Endothelial cell of umbilical vein (primary cell): Measurements from ENCODE around the gene TBC1D14. TPM values are rescaled to one million over a fixed set of nuclear protein-coding genes. Genes with fewer than 3 reads are reported as not detected.

Experiments used
- BruUV-seq: library from RNA; stranded (reverse); fragments of 400-500 nt; replicated peaks from 2 replicates; lab custom pipeline; 2021; lab: Mats Ljungman, UMichigan
- CTCF ChIA-PET: fragments of 300-600, 350-600 bp; sonication (Branson Sonifier 250); formaldehyde crosslinking; loops from one replicate; lab custom pipeline; 2021; ENCODE audit warnings: antibody characterized with exemption, inconsistent platforms; lab: Charles Lee
- POLR2A ChIA-PET: fragments of 300-600, 350-600 bp; sonication (Branson Sonifier 250); formaldehyde crosslinking; loops from one replicate; lab custom pipeline; 2021; ENCODE audit warnings: antibody characterized with exemption, inconsistent platforms; lab: Charles Lee
- DNase-seq: peaks from one replicate; pipeline ENCODE4 v3.0.0-alpha.2; 2011; ENCODE audit warnings: low read depth, low spot score
- FAIRE-seq: peaks from 2 replicates; lab custom pipeline; 2011; peaks lifted over from hg19 to GRCh38; lab: Jason Lieb, UNC
- H2AFZ ChIP-seq: 2 replicates; pipeline ENCODE4 v1.6.0; 2012; ENCODE audit warnings: low read depth, low read length, control low read depth, inconsistent platforms
- H3K27ac ChIP-seq: 2 replicates; pipeline ENCODE4 v1.5.1; 2011; ENCODE audit warnings: low read depth, mild to moderate bottlenecking, control low read depth, low read length, moderate library complexity; ENCODE audit not compliant: insufficient read depth
- H3K27me3 ChIP-seq, 2 experiments: 2 replicates each; pipeline versions ENCODE4 v1.6.0 to v1.6.1; 2011; ENCODE audit warnings: low read length in 2 of 2, mixed read lengths in 1 of 2; ENCODE audit not compliant: control insufficient read depth in 2 of 2, insufficient read depth in 2 of 2
- H3K36me3 ChIP-seq, 2 experiments: 2 replicates in 1 of 2; 3 replicates in 1 of 2; pipeline ENCODE4 v1.5.1; 2011; ENCODE audit warnings: low read length in 2 of 2, mild to moderate bottlenecking in 1 of 2, moderate library complexity in 1 of 2; ENCODE audit not compliant: control insufficient read depth in 2 of 2, insufficient read depth in 2 of 2; ENCODE audit errors: extremely low read depth in 1 of 2
- H3K4me1 ChIP-seq: 3 replicates; pipeline ENCODE4 v1.5.1; 2011; ENCODE audit warnings: mild to moderate bottlenecking, low read length; ENCODE audit not compliant: control insufficient read depth, insufficient read depth; ENCODE audit errors: extremely low read depth
- H3K4me2 ChIP-seq: 2 replicates; pipeline ENCODE4 v1.6.1; 2011; ENCODE audit warnings: low read length, control low read depth, mixed read lengths; ENCODE audit not compliant: insufficient read depth
- H3K4me3 ChIP-seq, 3 experiments: fragments of 200-600 bp in 1 of 3; sonication (generic), shearing (Covaris generic) in 1 of 3; replicated peaks in 1 of 3; 2 replicates each; pipeline ENCODE4 v1.5.1; 2011 to 2016; ENCODE audit warnings: control low read depth in 3 of 3, low read length in 3 of 3, mild to moderate bottlenecking in 2 of 3, inconsistent platforms in 1 of 3, low read depth in 1 of 3, moderate library complexity in 1 of 3; ENCODE audit not compliant: insufficient read depth in 1 of 3
- H3K79me2 ChIP-seq: 2 replicates; pipeline ENCODE4 v1.6.0; 2012; ENCODE audit warnings: low read length, inconsistent platforms; ENCODE audit not compliant: control insufficient read depth, insufficient read depth
- H3K9ac ChIP-seq: replicated peaks from 2 replicates; pipeline ENCODE3; 2011; ENCODE audit warnings: low read length, control low read depth; ENCODE audit not compliant: insufficient read depth; ENCODE audit errors: extremely low read depth
- H3K9me1 ChIP-seq: replicated peaks from 3 replicates; pipeline ENCODE4 v1.6.0; 2011; ENCODE audit warnings: mild to moderate bottlenecking, low read length; ENCODE audit not compliant: control insufficient read depth, insufficient read depth; ENCODE audit errors: extremely low read depth
- H3K9me3 ChIP-seq: replicated peaks from 2 replicates; pipeline ENCODE4 v1.5.1; 2012; ENCODE audit warnings: low read length, inconsistent platforms; ENCODE audit not compliant: control insufficient read depth, insufficient read depth
- H4K20me1 ChIP-seq: replicated peaks from 2 replicates; pipeline ENCODE3; 2011; ENCODE audit warnings: mild to moderate bottlenecking, low read length; ENCODE audit not compliant: control insufficient read depth, insufficient read depth; ENCODE audit errors: extremely low read depth
- EZH2 ChIP-seq: IDR thresholded peaks from 2 replicates; pipeline ENCODE4 v1.6.1; 2012; ENCODE audit warnings: borderline replicate concordance, low read depth, mild to moderate bottlenecking, moderate library complexity, low read length, inconsistent platforms; ENCODE audit not compliant: severe bottlenecking
- FOS ChIP-seq: IDR thresholded peaks from 2 replicates; pipeline ENCODE4 v1.6.1; 2011; ENCODE audit warnings: mild to moderate bottlenecking, low read length, moderate library complexity, borderline replicate concordance; ENCODE audit not compliant: insufficient read depth
- GATA2 ChIP-seq: IDR thresholded peaks from 2 replicates; pipeline ENCODE4 v1.7.0; 2011; ENCODE audit warnings: low read depth, mild to moderate bottlenecking, moderate library complexity, mixed read lengths, low read length; ENCODE audit not compliant: insufficient read length, insufficient read depth
- JUN ChIP-seq: IDR thresholded peaks from 2 replicates; pipeline ENCODE4 v1.6.1; 2011; ENCODE audit warnings: borderline replicate concordance, low read depth; ENCODE audit not compliant: insufficient read length, insufficient read depth
- MYC ChIP-seq: IDR thresholded peaks from one replicate; pipeline ENCODE4 v1.6.1; 2011; ENCODE audit warnings: mild to moderate bottlenecking, low read depth, low read length
- POLR2A ChIP-seq: IDR thresholded peaks from 2 replicates; pipeline ENCODE4 v1.6.1; 2012; ENCODE audit warnings: low read depth, mild to moderate bottlenecking, control low read depth, low read length
- POLR2AphosphoS5 ChIP-seq: IDR thresholded peaks from 2 replicates; pipeline ENCODE4 v1.6.1; 2012; ENCODE audit warnings: low read depth, mild to moderate bottlenecking, control low read depth, low read length, moderate library complexity; ENCODE audit not compliant: insufficient read depth
- dilution Hi-C: fragments of 300-500 bp; cut with MboI; formaldehyde crosslinking; loops from one replicate; pipeline ENCODE4 v1.15.0; 2019; ENCODE audit warnings: low sequenced_read_pairs; ENCODE audit not compliant: extremely low pct_ligation_motif_present
- intact Hi-C: fragments of 100-400 bp; cut with micrococcal nuclease; formaldehyde crosslinking; loops from one replicate; pipeline ENCODE4 v1.10.0; 2022
- polyA plus RNA-seq, 4 experiments: library from polyadenylated mRNA; depleted of rRNA in 3 of 4; stranded (reverse) in 3 of 4; unstranded in 1 of 4; fragments of >200 nt; gene quantifications; 2 replicates each; pipeline versions ENCODE4 v1.2.1 to v1.2.3, GENCODE V29; 2011 to 2012; ENCODE audit warnings: missing spikeins in 1 of 4
- total RNA-seq: library from RNA; stranded (reverse); gene quantifications from 2 replicates; pipeline ENCODE4 v1.2.3, GENCODE V29; 2021
- TF ChIP-seq, protein P1 (sequence below): IDR thresholded peaks from 2 replicates; pipeline ENCODE4 v1.6.1; 2011; ENCODE audit not compliant: insufficient read depth, insufficient read length
- TF ChIP-seq, protein P2 (sequence below), 2 donors: IDR thresholded peaks; 1 replicate in 1 of 2; 2 replicates in 1 of 2; pipeline ENCODE4 v1.5.1; 2011; ENCODE audit warnings: low read length in 2 of 2, mild to moderate bottlenecking in 2 of 2, moderate library complexity in 2 of 2, control low read depth in 1 of 2, inconsistent platforms in 1 of 2, low read depth in 1 of 2; ENCODE audit not compliant: insufficient read depth in 1 of 2; ENCODE audit errors: extremely low read depth in 1 of 2

TBC1D14 gene
- total and polyA plus RNA-seq, 2 donors (not counting 3 experiments of a cell fraction or from before 2014, with no cell fraction given): 23.7 to 24.8 TPM

DNA sequence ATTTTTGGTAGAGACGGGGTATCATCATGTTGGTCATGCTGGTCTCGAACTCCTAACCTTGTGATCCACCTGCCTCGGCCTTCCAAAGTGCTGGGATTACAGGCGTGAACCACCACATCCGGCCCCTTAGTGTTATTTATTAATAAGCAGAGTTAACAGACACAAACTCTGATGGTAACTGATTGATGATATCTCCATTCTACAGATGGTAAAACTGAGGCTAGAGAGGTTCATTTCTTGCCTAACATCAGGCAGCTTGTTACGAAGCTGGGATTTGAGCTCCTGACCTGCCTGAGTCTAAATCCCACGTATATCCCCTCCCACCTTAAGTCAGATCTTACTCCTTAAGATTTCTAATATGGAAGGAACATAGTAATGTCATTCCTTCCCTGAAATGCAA, 36.9 kb downstream of the TBC1D14 start:
- POLR2A ChIA-PET: no interaction called here
- CTCF ChIA-PET: interaction anchor here (1.2 to 1.3 kb wide), 3 partner anchors 23 to 38 kb away, joined by 3 read pairs; no protein-coding TSS in a partner anchor
- Histone ChIP-seq H3K79me2 (no peaks in the 10 kb centered on the region), H3K27ac (no peak overlapping the region), H3K4me2 (no peak overlapping the region), H3K36me3 (no peaks in the 10 kb centered on the region), H3K9me1 (no peaks in the 10 kb centered on the region), H3K9ac (no peak overlapping the region), H4K20me1 (no peaks in the 10 kb centered on the region), H3K4me1 (peaks cover 11% of the 10 kb centered on the region), H3K9me3 (no peaks in the 10 kb centered on the region), H2AFZ (no peak overlapping the region), H3K4me3 (no peak overlapping the region), H3K27me3 (no peaks in the 10 kb centered on the region)
- dilution Hi-C loops (no loop called here), intact Hi-C loops (no loop called here)
- DNase-seq (no peak), FAIRE-seq (no peak)
- TF ChIP-seq POLR2AphosphoS5 (no peak), MYC (no peak), FOS (no peak), EZH2 (no peak), JUN (no peak), POLR2A (no peak), GATA2 (no peak)
- TF ChIP-seq, protein P1, sequence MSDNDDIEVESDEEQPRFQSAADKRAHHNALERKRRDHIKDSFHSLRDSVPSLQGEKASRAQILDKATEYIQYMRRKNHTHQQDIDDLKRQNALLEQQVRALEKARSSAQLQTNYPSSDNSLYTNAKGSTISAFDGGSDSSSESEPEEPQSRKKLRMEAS: no peak
- TF ChIP-seq, protein P2, sequence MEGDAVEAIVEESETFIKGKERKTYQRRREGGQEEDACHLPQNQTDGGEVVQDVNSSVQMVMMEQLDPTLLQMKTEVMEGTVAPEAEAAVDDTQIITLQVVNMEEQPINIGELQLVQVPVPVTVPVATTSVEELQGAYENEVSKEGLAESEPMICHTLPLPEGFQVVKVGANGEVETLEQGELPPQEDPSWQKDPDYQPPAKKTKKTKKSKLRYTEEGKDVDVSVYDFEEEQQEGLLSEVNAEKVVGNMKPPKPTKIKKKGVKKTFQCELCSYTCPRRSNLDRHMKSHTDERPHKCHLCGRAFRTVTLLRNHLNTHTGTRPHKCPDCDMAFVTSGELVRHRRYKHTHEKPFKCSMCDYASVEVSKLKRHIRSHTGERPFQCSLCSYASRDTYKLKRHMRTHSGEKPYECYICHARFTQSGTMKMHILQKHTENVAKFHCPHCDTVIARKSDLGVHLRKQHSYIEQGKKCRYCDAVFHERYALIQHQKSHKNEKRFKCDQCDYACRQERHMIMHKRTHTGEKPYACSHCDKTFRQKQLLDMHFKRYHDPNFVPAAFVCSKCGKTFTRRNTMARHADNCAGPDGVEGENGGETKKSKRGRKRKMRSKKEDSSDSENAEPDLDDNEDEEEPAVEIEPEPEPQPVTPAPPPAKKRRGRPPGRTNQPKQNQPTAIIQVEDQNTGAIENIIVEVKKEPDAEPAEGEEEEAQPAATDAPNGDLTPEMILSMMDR (IDR thresholded peaks at IDR 0.05; ENCODE audit: extremely low read depth in 1 of 2, insufficient read depth in 1 of 2, low read depth in 1 of 2, low read length in 2 of 2): no peak
- no TSS peak for BruUV-seq
